Kidney (tissue), 14 donors: ENCODE results near the gene TBX21. TPM values are rescaled to one million over a fixed set of nuclear protein-coding genes. Genes with fewer than 3 reads are reported as not detected.

ENCODE experiments used
- DNase-seq, 5 donors: peaks; one replicate each; pipeline ENCODE4 v3.0.0-alpha.2; 2013 to 2020
- FAIRE-seq: peaks from 2 replicates; lab custom pipeline; 2012; peaks lifted over from hg19 to GRCh38; lab: Jason Lieb, UNC
- H3K27ac ChIP-seq, 2 donors: one replicate each; pipeline ENCODE4 v1.7.0; 2013; ENCODE audit warnings: low read depth in 2 of 2, low read length in 2 of 2, inconsistent platforms in 1 of 2
- H3K27me3 ChIP-seq: one replicate; pipeline ENCODE4 v1.7.1; 2013; ENCODE audit warnings: low read length, inconsistent platforms; ENCODE audit not compliant: control insufficient read depth, insufficient read depth
- H3K36me3 ChIP-seq, 3 donors: one replicate each; pipeline versions ENCODE4 v1.7.0 to v1.7.1; 2013; ENCODE audit warnings: low read length in 3 of 3, control low read depth in 1 of 3, inconsistent platforms in 1 of 3; ENCODE audit not compliant: insufficient read depth in 3 of 3, control insufficient read depth in 2 of 3
- H3K4me1 ChIP-seq, 3 donors: one replicate each; pipeline versions ENCODE4 v1.7.0 to v1.7.1; 2013; ENCODE audit warnings: low read length in 3 of 3, inconsistent platforms in 1 of 3, low read depth in 1 of 3; ENCODE audit not compliant: control insufficient read depth in 2 of 3, insufficient read depth in 2 of 3
- H3K4me3 ChIP-seq, 3 donors: one replicate each; pipeline versions ENCODE4 v1.7.0 to v1.8.1; 2013; ENCODE audit warnings: low read length in 3 of 3, control low read depth in 1 of 3, inconsistent platforms in 1 of 3
- H3K9ac ChIP-seq, 3 donors: one replicate each; pipeline versions ENCODE4 v1.7.0 to v1.7.1; 2013; ENCODE audit warnings: low read length in 3 of 3, control low read depth in 1 of 3, inconsistent platforms in 1 of 3
- H3K9me3 ChIP-seq, 3 donors: one replicate each; pipeline versions ENCODE4 v1.7.0 to v1.7.1; 2013; ENCODE audit warnings: low read length in 3 of 3, control low read depth in 1 of 3, inconsistent platforms in 1 of 3; ENCODE audit not compliant: control insufficient read depth in 2 of 3, insufficient read depth in 1 of 3
- intact Hi-C: fragments of 100-400 bp; cut with DNase I; formaldehyde crosslinking; loops from one replicate; pipeline ENCODE4 v1.11.1; 2022
- polyA plus RNA-seq: library from polyadenylated mRNA; stranded (reverse); fragments of 350-450 nt; fragmentation: Illumina TruSeq; extraction: RNeasy Lipid Tissue Mini Kit (QIAGEN cat#74804); gene quantifications from one replicate; pipeline ENCODE4 v1.2.3, GENCODE V29; 2014; ENCODE audit warnings: low read depth, low replicate concordance; ENCODE audit not compliant: insufficient read depth
- total RNA-seq: library from RNA; stranded (reverse); fragmentation: NEBNext Ultra II Directional; extraction: Animal tissue kit (Norgen Biotek cat#: 25700); gene quantifications from one replicate; pipeline ENCODE4 v1.2.1, GENCODE V29; 2021
- TF ChIP-seq, protein P1 (sequence below): IDR thresholded peaks from 3 replicates; pipeline ENCODE4 v1.5.1; 2012; ENCODE audit warnings: mild to moderate bottlenecking, moderate library complexity, borderline replicate concordance; ENCODE audit not compliant: insufficient read depth; ENCODE audit errors: extremely low read depth
- donor health status: control.
- donor health status: control.
- donor health status: control.
- donor health status: control.
- donor health status: control.
- donor health status: DM: yes; HTN: yes; CAD: no.
- donor health status: Normal renal cell carcinoma (clear cell type).

TBX21 gene
- total and polyA plus RNA-seq, 2 donors from 2014 or later, result 0.24 to 1.9 TPM

DNA sequence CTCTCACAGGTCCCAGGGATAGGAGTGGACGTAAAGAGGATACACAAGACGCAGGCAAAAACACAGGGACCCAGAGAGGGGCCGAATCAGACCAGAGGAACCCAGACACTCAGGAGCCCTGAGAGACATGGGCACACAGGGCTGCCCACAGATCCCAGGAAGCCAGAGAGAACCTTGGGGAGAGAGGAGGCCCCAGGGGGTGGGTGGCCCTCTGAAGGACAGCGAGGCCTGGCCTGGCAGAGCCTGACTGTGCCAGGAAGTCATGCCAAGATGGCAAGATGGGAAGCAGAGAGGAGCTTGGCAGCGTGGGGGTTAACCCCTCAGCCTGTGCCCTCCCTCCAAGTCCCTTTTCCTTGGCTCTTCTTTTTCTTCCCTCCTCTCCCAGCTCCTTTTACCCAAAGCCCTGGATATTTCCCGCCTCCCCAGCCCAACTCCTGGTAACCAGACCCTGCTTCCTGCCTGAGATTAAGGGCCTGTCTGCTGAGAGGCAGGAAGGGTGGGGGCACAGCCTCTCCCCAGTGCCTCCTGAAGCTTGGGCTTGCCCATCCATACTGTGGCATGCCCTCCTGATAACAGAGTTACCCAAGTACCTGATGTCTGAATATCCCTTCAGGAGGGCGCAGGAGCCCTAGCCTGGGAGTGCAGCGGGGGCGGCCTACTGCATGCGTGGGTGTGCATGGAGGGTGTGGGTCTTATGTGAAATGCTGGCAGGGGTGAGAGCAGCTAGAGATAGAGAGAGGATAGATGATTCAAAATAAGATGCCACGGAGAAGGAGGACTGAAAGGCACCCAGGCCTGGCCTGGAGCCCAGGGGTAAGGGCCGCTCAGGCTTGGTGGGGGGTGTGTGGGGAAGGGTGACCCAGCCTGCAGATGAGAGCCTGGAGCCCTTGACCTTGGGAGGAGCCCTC is 6.0 kb upstream of the TBX21 start:
- no peak overlapping the region for H3K9ac ChIP-seq
- TF ChIP-seq, protein P1, sequence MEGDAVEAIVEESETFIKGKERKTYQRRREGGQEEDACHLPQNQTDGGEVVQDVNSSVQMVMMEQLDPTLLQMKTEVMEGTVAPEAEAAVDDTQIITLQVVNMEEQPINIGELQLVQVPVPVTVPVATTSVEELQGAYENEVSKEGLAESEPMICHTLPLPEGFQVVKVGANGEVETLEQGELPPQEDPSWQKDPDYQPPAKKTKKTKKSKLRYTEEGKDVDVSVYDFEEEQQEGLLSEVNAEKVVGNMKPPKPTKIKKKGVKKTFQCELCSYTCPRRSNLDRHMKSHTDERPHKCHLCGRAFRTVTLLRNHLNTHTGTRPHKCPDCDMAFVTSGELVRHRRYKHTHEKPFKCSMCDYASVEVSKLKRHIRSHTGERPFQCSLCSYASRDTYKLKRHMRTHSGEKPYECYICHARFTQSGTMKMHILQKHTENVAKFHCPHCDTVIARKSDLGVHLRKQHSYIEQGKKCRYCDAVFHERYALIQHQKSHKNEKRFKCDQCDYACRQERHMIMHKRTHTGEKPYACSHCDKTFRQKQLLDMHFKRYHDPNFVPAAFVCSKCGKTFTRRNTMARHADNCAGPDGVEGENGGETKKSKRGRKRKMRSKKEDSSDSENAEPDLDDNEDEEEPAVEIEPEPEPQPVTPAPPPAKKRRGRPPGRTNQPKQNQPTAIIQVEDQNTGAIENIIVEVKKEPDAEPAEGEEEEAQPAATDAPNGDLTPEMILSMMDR, result no peak
- H3K4me3 ChIP-seq, result no peak overlapping the region
- H3K4me1 ChIP-seq, result no peaks in the 10 kb centered on the region
- intact Hi-C loops, result no loop called here
- FAIRE-seq (no peak), DNase-seq (peak; percentile 38 to 76 (median 48))
- no peak overlapping the region for H3K27ac ChIP-seq
- no peaks in the 10 kb centered on the region for H3K36me3 ChIP-seq
- H3K9me3 ChIP-seq, result no peaks in the 10 kb centered on the region
- H3K27me3 ChIP-seq, result peaks cover 3% of the 10 kb centered on the region

DNA sequence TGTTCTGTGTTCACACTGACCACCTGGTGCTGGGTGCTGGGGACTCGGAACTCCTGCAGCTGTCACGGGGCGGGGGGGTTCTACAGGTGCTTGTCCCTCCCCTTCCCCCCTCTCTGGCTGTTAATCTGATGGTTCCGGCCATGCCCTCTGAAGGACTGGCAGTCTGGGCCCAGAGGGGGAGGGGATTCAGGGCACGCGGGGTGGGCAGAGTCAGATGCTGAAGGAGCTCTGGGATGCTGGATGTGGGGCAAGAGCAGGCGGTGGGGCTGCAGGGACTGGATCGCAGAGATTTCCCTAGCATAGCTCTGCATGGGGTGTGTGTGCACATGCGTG is 5.4 kb upstream of the TBX21 start:
- peaks cover 5% of the 10 kb centered on the region for H3K27me3 ChIP-seq
- FAIRE-seq, result no peak

DNA sequence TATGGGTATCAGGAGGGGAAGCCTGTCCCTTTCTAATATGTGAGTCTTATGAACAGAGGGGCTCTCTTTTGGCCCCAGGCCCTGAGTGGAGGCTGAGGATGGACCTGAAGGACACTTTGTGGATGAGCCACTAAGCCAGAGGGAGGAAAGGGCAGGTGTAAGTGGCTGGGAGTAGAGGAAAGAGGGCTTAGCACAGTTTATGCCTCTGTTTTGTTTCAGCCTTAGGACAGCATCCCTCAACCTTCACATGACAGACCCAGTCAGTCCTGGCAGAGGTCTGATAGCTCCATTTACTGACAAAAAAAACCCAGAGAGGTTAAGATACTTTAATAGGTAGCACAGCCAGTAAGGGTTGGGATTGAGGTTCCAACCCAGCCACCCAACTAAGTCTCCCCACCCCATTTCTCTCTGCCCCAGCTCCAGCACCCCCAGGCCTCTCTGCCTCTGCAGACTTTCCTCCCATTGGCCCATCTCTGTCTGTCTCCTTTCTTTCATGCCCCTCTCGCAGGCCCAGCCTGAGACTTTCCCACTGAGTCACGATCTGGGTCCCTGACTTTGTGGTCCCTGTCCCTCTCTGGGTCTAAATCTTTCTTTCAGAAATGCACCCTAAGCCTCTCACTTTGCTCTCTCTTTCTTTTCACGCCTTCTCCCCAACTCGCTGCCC is 4.7 kb upstream of the TBX21 start:
- Histone ChIP-seq H3K27ac (no peak overlapping the region), H3K9ac (no peak overlapping the region), H3K27me3 (peaks cover 8% of the 10 kb centered on the region), H3K9me3 (no peaks in the 10 kb centered on the region), H3K36me3 (no peaks in the 10 kb centered on the region), H3K4me1 (peaks cover 0 to 4% (median 0%) of the 10 kb centered on the region in 3 donors), H3K4me3 (no peak overlapping the region)
- DNase-seq (peak in 3 of 5 donors; percentile 6 to 45 (median 11)), FAIRE-seq (no peak)
- intact Hi-C loops, result no loop called here
- TF ChIP-seq, protein P1, result no peak

More for the DNA sequence above, 5.4 kb upstream of the TBX21 start:
- peak in 3 of 5 donors; percentile 11 to 57 (median 47) for DNase-seq
- no peaks in the 10 kb centered on the region for H3K36me3 ChIP-seq
- H3K9me3 ChIP-seq, result no peaks in the 10 kb centered on the region
- intact Hi-C loops, result no loop called here
- TF ChIP-seq, protein P1, result no peak
- H3K9ac ChIP-seq, result no peak overlapping the region
- peaks cover 0 to 2% (median 0%) of the 10 kb centered on the region in 3 donors for H3K4me1 ChIP-seq
- H3K4me3 ChIP-seq, result no peak overlapping the region
- no peak overlapping the region for H3K27ac ChIP-seq
